NOMO-1 (cell line): ENCODE measurements around the gene AGO4.

Source experiments
- DNase-seq, 2 experiments: peaks; one replicate each; lab custom pipeline; 2025; ENCODE audit not compliant: unreplicated experiment in 2 of 2; lab: John Stamatoyannopoulos, UW

The AGO4 gene

DNA sequence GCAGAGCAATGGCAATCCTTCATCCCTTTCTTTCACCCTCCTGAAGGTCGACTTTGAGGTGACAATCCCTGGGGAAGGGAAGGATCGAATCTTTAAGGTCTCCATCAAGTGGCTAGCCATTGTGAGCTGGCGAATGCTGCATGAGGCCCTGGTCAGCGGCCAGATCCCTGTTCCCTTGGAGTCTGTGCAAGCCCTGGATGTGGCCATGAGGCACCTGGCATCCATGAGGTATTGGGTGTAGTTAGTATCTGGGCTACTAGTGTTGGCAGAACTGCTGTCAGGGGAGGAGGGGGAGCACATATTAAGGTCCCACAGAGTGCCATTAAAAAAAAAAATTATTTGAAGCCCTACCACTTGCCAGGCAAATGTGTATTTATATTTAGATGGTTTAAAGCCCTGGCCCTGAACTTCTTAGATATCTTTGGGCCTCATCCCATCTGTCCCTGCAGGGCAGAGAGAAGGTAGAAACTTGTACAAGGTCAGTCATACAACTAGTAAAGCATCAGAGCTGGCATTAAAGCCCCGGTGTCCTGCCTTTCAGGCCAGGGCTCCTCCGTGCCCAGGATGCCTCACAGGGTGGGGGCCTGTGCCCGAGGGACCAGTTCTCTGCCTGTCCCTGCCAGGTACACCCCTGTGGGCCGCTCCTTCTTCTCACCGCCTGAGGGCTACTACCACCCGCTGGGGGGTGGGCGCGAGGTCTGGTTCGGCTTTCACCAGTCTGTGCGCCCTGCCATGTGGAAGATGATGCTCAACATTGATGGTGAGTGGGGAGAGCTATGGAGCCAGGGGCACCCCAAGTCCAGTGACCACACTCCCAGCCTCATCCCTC lies 85.4 kb downstream of the AGO4 start:
- DNase-seq, result no peak

DNA sequence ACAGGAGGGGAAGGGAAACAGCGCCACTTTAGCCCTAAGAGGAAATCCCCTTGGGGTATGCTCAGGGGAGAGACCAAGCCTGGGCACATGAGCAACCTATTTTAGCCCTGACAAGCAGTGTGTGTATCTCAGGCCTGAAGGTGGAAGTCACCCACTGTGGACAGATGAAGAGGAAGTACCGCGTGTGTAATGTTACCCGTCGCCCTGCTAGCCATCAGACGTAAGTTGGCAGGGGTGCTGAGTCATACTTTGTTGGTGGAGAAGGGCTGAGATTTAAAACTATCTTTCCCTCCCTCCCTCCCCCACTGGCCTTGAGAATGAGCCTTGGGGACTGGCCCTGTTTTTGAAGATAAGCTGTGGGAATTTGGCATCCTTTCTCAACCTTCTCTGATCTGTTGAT lies 86.4 kb downstream of the AGO4 start:
- DNase-seq, result peak; percentile 82 to 93

DNA sequence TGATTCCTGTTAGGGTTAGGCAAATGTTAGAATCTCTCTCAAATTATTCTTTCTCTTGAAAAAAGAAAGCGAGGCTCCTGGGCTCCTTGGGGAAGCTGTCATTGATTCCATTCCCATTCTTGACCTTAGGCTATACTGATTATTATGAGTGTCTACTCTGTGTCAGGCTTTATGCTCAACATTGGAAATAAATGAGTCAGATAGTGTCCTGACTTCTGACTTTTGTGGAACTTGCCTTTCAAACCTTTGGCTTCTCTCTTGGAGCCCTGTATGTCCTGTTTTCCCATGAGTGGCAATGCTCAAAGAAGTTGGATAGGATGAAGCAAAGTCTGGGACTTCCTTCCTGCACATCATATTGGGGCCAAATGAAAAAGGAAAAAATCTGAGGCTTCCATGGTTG lies 86.8 kb downstream of the AGO4 start:
- DNase-seq, result no peak

DNA sequence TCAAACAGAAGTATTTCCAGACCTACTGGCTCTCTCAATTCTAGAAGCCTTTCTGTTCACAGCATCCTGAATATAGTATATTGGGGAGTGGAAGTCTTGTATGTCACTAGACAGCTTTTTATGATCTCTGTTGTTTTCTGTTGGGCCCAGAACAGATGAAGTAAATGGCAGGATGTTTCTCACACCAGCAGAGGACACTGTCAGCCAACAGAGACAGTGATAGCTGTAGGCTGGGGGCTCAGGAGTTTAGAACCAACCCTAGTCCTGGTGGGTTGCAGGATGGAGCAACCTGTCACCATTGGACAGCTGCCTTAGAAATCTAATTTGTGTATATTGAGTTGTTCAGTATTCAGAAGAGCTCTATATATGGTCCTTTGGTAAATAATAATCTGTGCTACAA lies 92.1 kb downstream of the AGO4 start:
- no peak for DNase-seq

DNA sequence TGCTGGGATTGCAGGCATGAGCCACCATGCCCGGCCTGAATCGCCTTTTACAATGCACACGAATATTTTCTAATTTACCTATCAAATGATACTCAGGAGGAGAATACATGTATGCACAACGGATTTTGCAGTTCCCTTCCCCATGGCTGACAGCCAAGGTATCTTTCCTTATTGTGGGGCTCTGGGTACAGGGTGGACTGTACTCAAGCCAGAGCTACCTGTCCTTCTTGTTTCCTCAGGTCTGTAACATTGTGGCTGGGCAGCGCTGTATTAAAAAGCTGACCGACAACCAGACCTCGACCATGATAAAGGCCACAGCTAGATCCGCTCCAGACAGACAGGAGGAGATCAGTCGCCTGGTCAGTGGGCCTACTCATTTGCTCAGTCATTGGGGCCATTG lies 93.4 kb downstream of the AGO4 start:
- no peak for DNase-seq

DNA sequence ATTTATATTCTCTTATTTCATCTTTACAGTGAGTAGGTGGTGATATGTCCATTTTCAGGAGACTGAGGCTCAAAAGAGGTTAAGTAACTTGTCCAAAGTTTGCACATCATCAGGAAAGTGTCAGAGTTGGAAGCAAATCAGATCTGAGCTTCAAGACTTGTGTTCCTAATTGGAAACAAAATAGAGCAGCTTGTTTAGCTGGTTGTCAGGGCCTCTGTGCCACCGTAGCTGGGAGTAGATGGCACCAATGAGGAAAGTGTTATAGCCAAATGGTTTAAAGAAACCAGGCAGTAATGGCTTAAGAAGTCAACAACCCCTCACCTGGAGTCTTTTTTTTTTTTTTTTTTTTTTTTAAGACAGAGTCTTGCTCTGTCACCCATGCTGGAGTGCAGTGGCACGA lies 94.9 kb downstream of the AGO4 start:
- no peak for DNase-seq
